GM19463 (cell line): Measurements from ENCODE around the gene DCTN1.
A peak's percentile ranks its signal among the peaks of the same experiment; 100 is the strongest.
"Not testable (repeated sequence)": the region's sequence is repeated elsewhere in the genome, so short reads cannot be mapped to it uniquely, and the experiment has no call there.

Experiments
- ATAC-seq: cut with Tn5 transposase; IDR thresholded peaks from one replicate; pipeline ENCODE4 v1.9.1; 2021; ENCODE audit warnings: mild to moderate bottlenecking, moderate library complexity; ENCODE audit not compliant: unreplicated experiment

Gene DCTN1

DNA sequence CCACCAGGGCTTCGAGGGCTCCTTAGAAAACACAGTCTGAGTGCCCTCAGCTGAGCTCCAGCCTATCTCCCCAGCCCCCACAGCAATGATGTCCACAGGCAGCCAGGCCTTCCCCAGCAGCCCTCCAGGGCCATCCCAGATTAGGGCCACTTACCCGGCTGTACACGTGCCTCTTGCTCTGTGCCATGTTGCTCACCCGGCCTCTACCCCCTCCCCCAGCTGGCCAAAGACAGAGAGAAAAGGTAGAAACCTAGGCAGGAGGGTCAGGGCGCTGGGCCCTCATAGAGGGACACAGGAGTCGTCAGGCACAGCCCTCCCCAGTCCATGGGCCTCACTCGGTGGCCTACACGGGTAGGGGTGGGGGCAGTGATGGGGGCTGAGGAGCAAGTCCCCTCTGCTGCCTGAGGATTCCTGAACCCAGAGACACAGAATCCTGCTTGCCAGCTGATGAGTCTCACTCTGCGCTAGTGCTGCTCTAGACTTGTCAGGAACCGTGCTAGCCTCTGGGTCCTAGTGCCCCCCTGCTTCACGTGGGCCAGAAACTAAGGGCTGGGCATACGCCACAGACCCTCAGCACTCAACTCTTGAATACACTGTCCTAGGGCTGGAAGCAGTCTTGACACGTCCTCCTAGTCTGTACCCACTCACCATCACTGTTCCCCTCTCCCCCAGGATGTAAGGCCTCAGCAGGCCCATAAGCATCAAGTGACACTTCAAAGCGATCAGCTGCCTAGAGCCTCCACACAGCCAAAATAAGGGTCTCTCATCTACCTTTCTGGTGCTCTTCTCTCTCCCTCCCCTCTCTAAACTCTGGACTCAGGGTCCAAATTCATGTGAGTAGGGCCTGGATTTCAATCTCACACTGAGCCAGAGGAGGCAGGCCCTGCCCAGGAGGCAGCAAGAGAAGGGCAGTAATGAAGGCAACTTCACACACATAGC is at the start of gene DCTN1:
Gene DCTN1 (minus strand): TSS at position 461 of the 939 bp plus-strand sequence. CDS start 274 bp downstream, at position 187.
- peak; percentile 62 for ATAC-seq

DNA sequence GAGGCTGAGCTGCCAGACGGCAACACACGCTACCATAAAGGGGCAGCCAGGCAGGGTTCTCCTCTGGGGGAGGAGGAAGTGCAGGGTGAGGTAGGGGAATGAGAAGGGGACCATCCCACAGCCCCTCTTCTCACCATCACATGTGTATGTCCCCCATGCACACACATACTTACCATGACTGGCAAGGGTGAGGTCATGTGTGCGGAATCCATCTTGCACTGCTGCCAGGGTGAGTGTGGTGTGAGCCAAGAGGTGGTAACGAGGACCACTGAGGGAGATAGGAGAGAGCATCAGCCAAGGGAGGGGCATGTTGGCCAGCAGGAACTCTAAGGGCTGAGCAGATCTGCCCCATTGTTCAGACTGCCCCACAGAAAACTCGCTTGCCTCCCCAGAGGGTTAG is 48.6 kb upstream of the DCTN1 start:
- ATAC-seq = no peak

DNA sequence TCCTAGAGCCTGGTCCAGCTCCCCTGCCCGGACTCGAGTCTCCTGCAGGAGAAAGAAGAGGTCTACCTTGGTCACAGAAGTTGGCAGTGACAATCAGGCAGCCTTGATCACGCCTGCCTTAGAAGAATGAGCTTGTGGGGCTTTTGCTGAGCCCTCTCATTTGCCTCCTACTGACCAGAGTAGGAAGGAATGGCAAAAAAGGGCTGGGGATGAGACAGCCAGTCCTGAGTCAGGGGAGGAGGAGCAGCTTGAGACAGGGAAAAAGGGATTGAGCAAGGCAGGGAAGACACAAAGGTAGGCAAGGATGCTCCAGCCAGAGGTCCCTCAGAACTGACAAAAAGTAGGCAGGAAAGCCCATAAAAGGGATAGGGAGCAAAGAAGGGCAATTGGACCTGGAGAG is 47.4 kb upstream of the DCTN1 start:
- ATAC-seq = no peak

DNA sequence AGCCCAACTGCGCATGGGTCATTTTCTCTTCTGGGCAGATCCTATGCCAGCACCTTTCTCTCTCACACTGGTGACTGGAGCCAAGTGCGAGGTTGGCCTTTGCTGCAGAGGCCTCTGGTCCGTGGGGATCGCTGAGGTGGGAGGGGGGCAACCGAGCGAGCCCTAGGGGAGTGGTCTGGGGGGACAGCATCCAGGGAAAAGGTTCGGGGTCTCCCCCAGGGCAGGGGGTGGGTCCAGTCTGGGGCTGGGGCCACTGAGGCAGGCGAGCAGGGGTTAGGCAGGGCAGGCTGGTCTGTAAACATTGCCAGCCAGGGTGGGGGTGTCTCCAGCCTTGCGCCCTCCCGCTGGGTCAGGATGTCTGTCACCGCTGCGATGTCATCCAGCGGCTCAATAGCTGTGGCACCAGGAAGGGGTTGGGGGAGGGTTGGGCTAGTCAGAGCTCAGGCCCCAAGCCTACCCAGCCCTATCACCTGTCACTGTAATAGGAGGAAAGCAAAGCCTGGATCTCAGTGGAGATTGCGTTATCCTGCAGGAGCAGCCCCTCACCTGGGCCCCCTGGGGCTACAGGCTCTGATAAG is 46.2 kb upstream of the DCTN1 start:
- no peak for ATAC-seq

DNA sequence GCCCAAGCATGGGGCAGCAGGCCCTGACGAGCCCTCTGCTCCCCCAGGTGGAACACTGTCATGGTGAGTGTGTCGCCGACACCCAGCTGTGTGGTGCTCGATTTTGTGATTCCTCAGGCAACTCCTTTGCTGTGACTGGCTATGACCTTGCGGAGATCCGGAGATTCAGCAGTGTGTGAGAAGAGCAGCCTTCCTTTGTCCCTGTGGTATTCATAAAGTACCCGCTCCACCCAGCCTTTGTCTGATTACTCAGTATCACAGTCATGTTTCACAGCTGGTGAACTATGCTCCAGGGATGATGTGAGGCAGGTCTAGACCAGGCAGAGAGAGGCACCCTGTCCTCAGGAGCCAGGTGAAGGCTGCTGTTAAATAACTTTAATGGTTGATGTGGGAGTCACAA is 45.4 kb upstream of the DCTN1 start:
- ATAC-seq = no peak

DNA sequence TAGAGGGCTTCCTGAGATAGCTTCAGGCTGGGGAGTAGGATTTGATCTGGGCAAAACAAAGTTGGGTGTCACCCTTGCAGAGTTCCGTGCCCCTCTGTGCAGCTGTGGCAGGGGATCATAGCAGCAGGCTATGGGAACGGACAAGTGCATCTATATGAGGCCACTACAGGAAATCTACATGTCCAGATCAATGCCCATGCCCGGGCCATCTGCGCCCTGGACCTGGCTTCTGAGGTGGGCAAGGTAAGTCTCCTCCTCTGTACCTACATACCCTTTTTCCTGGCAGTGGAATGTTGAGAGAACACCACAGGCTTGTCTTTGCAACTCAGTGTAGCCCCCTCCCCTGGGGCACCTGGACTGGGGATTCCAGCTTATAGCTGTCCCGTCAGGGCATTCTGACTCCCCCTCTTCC is 44.9 kb upstream of the DCTN1 start:
- ATAC-seq = no peak

DNA sequence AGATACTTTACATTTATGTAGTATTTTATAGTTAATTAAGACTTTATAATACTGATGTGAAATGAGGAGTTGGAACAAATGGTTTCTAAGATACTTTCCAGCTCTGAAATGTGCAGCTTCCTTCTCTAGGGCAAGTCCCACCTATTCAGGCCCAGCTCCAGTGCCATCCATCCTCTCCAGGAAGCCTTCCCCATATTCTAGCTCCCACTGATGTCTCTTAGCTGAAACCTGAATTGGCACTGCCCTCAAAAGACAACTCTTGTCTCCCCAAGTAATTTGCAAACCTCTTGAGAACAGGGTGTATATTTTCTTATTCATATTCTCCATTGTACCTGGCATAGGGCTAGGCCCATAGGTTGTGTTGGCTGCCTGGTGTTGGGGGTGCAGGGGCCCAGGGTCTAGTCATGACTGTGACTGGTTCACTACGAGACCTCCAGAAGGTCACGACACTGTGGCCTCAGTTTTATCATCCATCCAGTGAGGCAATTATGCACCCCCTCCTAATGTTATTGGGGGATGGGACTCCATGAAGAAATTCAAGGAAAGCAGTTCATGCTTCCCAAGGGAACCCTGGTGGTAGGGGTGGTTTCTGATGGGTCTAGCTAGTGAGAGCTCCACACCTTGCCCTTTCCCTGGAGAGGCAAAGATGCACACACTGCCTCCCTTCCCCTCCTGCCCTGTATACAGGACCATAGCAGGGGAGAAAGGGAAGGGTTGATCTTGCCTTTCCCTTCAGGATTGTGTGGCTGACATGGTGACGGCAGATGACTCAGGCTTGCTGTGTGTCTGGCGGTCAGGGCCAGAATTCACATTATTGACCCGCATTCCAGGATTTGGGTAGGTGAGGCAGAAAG is 44.3 kb upstream of the DCTN1 start:
- no peak for ATAC-seq

DNA sequence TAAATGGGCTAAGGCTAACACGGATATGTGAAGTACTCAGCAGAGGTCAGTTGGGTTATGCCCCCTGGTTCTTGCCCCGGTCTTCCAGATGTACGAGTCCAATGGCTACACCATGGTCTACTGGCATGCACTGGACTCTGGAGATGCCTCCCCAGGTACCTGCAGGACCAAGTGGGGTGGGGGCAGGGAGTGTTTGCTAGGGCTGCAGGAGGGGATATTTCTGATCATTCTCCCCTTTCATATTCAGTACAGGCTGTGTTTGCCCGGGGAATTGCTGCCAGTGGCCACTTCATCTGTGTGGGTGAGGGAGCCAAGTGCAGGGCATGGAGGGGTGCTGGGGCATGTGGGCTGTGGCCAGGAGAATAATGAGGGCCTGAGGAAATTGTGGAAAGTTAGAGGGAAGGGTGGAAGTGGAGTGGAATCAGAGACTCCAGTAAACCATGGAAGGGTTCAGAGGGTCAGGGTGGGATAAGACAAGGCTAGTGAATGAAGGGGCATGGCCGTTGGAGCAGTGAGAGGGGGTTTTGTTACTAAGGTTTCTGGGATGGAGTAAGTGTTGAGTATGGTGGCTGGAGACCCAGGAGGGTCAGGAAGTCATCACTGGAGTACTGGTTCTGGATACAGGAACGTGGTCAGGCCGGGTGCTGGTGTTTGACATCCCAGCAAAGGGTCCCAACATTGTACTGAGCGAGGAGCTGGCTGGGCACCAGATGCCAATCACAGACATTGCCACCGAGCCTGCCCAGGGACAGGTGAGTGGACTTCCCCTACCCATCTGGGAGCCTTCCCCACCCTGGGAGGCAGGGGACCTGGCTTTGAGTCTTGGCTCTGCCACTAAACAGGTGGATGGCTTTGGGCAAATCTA is 43.4 kb upstream of the DCTN1 start:
- no peak for ATAC-seq

DNA sequence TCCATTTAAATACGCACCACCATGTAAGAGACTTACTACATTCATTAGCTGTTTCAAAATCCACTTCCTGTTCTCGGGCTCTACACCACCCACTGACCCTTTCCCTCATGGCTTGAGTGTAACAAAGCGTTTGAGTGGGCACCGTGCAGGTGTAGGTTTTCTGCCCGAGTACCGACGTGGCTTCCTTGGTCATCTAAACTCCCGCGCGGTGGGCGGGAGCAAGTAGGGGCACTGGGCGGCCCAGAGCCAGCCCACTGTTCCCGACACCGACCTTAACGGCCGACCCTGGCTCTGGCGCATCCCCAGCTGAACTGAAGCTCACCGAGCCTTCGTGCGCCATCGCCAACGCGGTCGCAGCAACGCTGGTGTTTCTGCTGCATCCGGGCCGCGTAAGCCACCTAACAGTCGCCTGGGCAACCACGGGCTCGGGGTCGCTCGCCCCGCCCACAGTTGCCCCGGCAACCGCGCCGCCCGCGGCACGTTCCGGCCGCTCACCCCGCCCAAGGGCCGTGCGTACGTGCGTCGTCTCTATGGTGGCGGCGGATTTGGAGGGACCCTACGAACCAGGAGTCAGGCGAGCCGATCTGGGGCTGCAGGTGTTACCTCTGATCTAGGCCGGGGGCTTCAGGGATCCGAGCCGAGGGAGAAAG is 41.2 kb upstream of the DCTN1 start, which contains the start of the genes C2orf81 and WDR54:
Gene C2orf81 (minus strand): TSS at position 399 of the 650 bp plus-strand sequence. CDS start 59 bp downstream, at position 340.
Gene WDR54 (plus strand): TSS at position 510 of the 650 bp plus-strand sequence. CDS start 424 bp downstream, outside the sequence.
- ATAC-seq = peak; percentile 95

DNA sequence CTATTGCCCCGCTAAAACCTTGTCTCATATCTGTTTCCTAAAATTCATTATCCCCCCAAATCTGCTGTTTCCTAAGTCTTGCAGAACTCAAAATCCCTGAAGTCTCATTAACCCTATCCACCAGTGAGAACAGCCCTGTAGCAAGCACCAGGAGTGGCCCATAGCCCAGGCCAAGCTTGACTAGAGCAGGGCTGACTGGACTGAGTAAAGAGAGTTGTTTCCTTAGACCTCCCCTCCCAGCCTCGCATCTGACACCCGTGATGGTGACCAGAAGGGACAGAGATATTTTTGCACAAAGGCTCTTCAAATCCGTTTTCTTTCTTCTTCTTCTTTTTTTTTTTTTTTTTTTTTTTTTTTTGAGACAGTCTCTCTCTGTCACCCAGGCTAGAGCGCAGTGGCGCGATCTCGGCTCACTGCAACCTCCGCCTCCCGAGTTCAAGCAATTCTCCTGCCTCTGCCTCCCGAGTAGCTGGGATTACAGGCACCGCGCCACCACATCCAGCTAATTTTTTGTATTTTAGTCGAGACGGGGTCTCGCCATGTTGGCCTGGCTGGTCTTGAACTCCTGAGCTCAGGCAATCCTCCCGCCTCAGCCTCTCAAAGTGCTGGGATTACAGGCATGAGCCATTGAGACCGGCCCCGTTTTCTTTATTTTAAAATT is 40.5 kb upstream of the DCTN1 start:
- not testable (repeated sequence) for ATAC-seq

DNA sequence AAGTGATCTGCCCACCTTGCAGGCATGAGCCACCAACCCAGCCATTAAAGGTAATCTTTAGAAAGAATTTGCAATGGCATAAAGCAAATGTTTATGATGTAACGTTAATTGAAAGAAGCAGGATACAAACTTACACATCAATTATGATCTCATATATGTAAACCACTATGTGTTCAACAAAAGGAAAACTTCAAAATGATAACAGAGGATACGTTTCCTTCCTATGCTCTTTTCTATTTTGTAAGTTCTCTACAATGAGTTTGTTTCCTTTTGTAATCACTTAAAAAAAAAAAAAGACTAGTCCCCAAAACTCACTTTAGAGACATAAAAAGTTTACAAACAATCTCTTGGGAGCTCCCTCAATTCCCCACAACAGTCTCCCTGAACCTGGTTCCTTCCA is 39.9 kb upstream of the DCTN1 start:
- no peak for ATAC-seq

DNA sequence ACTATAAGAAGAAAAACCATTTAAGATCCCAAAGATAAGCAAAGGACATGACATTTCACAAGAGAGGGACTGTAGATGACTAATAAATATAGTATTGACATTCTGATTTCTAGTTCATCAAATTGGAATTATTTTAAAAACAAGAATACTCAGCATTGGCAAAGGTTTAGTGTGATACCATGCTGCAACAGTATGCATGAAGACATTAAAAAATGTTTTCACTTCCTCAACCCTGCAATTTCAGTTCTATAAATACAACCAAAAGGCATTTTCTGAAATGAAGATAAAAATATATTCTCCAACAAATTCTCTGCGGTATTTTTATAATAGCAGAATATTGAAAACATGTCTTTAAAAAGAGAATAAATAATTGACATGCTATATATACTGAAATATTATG is 39.2 kb upstream of the DCTN1 start:
- no peak for ATAC-seq

DNA sequence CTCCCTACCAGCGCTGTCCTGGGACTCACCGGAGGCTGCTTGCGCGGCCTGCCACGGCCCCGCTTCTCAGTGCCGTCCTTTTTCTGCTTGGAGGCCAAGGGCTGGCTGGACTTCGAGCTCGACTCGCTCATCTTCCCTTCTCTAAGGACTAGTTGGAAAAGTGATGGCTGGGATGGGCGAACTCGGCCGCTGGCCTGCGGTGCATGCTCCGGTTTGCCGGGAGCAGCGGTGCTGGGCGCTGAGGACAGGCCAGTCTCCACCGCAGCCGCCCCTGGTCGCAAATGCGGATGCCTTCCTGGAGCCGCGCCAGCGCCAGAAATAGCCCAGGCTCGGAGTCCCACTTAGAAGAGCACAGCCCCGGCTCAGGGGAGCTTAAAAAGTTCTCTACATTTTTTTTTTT is 38.2 kb upstream of the DCTN1 start:
- ATAC-seq = no peak

DNA sequence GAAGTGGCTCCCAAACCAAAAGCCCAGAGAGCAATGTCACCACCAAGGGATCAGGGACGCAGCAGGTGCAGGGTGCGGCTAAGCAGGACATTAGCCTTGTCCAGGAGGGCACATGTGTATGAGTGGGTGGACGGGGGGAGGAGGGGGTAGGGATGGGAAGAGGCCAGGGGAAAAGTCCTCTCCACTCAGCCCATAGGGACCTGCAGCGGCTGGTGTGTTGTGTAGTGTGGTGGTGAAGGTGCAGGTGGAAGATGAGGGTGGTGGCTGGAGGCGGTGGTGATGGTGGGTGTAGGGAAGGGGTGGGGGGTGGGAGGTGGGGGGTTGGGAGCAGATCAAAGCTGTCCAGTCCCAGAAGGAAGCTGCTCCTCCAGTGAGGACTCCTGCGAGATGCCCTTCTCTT is 37.7 kb upstream of the DCTN1 start:
- no peak for ATAC-seq

DNA sequence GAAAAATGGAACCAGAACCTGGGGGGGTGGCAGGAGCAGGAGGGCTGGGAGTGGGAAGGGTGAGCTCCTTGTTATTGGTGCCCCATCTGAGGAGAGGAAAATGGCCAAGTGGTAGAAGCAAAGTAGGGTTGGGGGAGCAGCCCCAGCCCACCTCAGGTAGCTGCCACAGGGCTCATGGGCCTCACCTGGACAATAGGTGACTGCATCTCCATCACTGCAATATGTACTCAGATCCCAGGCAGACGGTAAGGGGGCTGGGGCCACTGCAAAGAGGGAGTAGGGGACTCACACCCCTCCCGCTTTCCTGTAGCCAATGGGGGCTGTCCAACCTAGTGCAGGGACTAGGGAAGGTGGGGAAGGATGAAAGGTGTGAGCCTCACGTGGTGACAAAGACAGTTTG is 37.1 kb upstream of the DCTN1 start:
- ATAC-seq = no peak

DNA sequence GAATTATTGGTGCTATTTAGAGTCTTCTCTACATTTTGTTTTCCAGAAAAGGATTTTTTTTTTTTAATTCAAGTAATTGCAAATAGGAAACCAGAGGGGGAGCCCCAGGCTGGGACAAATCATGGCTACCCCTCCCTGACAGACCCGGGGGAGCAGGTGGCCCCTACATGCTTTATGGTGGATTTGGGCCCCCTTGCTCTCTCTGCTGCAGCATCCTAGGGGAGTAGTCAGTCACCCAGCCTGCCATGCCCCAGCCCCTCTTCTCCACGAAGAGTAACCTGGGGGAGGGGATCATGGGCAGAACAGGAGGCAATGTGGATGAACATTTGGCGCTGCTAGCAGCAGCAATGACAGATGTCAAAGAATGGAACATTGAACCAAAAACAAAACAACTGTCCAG is 36.7 kb upstream of the DCTN1 start:
- no peak for ATAC-seq

DNA sequence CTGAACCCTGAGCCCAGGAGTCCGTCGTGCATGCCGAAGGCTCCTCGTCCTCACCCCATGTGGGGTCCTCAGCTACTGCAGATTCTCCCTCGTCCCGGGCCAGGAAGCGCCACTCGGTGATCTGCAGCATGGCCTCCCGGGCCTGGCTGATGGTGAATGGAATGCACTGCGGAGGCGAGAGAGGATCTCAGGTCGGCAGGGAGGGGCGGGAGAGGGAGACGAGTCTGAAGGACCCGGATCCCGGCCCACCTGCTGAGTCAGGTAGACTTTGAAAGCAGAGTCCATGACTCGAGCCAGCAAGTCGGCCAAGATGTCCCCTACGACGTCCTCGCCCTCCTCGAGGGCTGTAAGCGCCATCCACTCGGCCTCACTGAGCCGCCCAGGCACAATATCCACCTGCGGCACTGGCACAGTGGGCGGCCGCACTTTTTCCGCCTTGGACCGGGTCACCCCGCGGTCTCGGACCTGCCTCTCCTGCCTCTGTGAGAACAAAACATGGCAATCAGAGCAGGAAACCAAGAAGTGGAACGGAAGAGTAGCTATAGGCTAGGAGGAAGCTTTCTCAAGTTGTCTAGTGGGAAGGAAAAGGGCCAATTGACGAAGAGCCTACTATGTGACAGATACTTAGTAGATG is 35.8 kb upstream of the DCTN1 start:
- no peak for ATAC-seq

DNA sequence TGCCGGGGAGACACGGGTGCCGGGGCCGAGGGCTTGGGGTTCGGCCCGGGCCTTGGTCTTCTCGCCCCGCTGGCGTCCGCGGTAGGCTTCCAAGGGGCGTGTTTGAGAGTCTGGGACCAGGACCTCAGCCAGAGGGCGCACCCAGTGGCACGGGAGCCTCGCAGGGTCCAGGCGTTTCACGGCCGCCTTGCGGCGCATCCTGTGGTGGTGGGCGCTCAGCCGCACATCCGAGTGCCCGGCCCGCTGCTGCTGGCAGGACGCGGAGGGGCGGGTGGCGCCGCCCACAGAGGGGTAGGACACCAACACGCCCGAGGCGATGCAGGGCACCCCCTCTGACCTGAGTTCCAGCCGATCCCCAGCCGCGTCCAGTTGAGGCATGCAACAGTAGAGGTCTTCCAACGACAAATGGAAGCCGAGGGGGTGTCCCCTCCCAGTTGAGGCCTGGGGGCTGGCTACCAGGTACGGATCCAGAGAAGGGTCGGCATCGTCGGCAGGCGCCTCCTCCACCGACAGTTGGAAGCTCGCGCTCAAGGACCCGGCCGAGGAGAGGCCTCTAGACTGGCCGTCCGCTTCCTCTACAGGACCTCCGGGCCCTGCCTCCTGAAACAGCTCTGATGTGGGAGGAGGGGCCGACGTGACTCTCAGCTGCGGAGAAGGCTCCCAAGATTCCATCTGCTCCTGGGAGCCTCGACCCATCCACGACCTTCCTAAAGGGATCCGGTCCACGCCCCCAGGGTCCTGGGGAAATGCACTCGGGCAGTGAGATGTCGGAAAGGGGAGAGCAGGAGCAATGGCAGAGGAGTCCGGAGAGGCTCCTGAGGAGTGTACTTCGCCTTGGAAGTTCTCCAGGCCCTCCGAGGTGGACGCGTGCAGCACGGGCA is 35.0 kb upstream of the DCTN1 start:
- no peak for ATAC-seq
